Heart right ventricle (tissue), 16 donors: ENCODE results near the gene PLXNB2. TPM values are rescaled to one million over a fixed set of nuclear protein-coding genes. Genes with fewer than 3 reads are reported as not detected.

Source experiments
- ATAC-seq, 8 donors: fragments of 200-7000 bp; cut with Tn5 transposase; one replicate each; pipeline ENCODE4 v1.9.1; 2020; ENCODE audit warnings: mild to moderate bottlenecking in 8 of 8, moderate library complexity in 8 of 8, moderate number of reproducible peaks in 1 of 8
- DNase-seq, 2 donors: peaks; one replicate each; pipeline ENCODE4 v3.0.0-alpha.2; 2020
- H3K27ac ChIP-seq, 10 donors: fragments of 200-600 bp; sonication (generic) in 2 of 10; one replicate each; pipeline versions ENCODE4 v1.5.0 to v1.8.0; 2020 to 2022; ENCODE audit warnings: mild to moderate bottlenecking in 3 of 10
- H3K27me3 ChIP-seq, 7 donors: fragments of 200-600 bp; one replicate each; pipeline ENCODE4 v1.8.0; 2021 to 2022; ENCODE audit warnings: mild to moderate bottlenecking in 2 of 7
- H3K36me3 ChIP-seq, 9 donors: fragments of 200-600 bp; sonication (generic) in 1 of 9; one replicate each; pipeline versions ENCODE4 v1.5.0 to v1.8.0; 2020 to 2022; ENCODE audit warnings: mild to moderate bottlenecking in 2 of 9
- H3K4me1 ChIP-seq, 9 donors: fragments of 200-600 bp; sonication (generic) in 1 of 9; one replicate each; pipeline versions ENCODE4 v1.5.0 to v1.8.0; 2020 to 2022; ENCODE audit warnings: mild to moderate bottlenecking in 4 of 9
- H3K4me3 ChIP-seq, 10 donors: fragments of 200-600 bp; sonication (generic) in 2 of 10; one replicate each; pipeline versions ENCODE4 v1.5.0 to v1.8.0; 2020 to 2022; ENCODE audit warnings: mild to moderate bottlenecking in 7 of 10, moderate library complexity in 2 of 10
- H3K9me3 ChIP-seq, 11 donors: fragments of 200-600 bp in 10 of 11; sonication (generic) in 2 of 11; one replicate each; pipeline versions ENCODE4 v1.5.0 to v1.8.0; 2013 to 2022; ENCODE audit warnings: mild to moderate bottlenecking in 2 of 11, control low read depth in 1 of 11, moderate library complexity in 1 of 11
- CTCF ChIP-seq, 9 donors: fragments of 200-600 bp; sonication (generic) in 2 of 9; IDR thresholded peaks; one replicate each; pipeline versions ENCODE4 v1.5.0 to v1.8.0; 2021 to 2022; ENCODE audit warnings: antibody characterized with exemption in 9 of 9, mild to moderate bottlenecking in 5 of 9, moderate library complexity in 1 of 9
- WGBS, 2 donors: extraction: QIAGEN DNeasy Blood & Tissue Kit; methylation state at CpG; one replicate each; pipeline ENCODE4 v1.1.7; 2013; ENCODE audit warnings: inconsistent platforms in 1 of 2; 5-methylcytosine and 5-hydroxymethylcytosine counted together
- intact Hi-C, 10 donors: fragments of 100-400 bp; cut with DNase I; formaldehyde crosslinking; loops; one replicate each; pipeline versions ENCODE4 v1.11.1 to v1.14.2; 2022
- polyA plus RNA-seq, 2 donors: library from polyadenylated mRNA; stranded (reverse); fragments of 200-250 nt; gene quantifications; one replicate each; pipeline ENCODE4 v1.2.3, GENCODE V29; 2013
- total RNA-seq, 10 donors: library from RNA; stranded (reverse); fragmentation: NEBNext Ultra II Directional in 3 of 10; extraction: Animal tissue kit (Norgen Biotek cat#: 25700) in 3 of 10; gene quantifications; one replicate each; pipeline versions ENCODE4 v1.2.1 to v1.2.4, GENCODE V29; 2021 to 2023
- donor health status: Arrhythmogenic right ventricular cardiomyopathy.
- donor health status: ischemic (EF 13 %, LVEDD 7.1; RV severe dilation, severe dysfunction).
- donor health status: healthy with polysubstance abuse.
- donor health status: DM: no; HTN: yes; CAD: no.
- donor health status: DM: no; HTN: no; CAD: no.
- donor health status: ischemic (EF 25% LVEDD 6.9; RV normal size, moderate dysfunction).
- donor health status: ischemic (EF 25% LVEDD 5.7; RV mildly dilated, moderate dysfunction).
- donor health status: healthy.
- donor health status: DM: yes; HTN: yes; CAD: no.
- donor health status: Ischemic cardiomyopathy.
- donor health status: ischemic (EF 35%, LVEDD 5.7; RV mildly dilated, moderate dysfunction).
- donor health status: nonischemic (EF 11% LVEDD 7.7; RV severe dilation, severe dysfunction).
- donor health status: DM: yes; HTN: yes; CAD: no.
- donor health status: PGD.
- donor health status: ischemic (EF 29% LVEDD 5.4; RV normal size, mild dysfunction).
- donor health status: nonischemic (EF 23%, LVEDD 6.1; RV moderate dilation, normal function).

Gene PLXNB2
- total and polyA plus RNA-seq, 12 donors: 33.5 to 101 (median 57.8) TPM

GRCh38 chr22:50327711-50328019 lies 20.2 kb upstream of the PLXNB2 start:
- peak overlapping the region; percentile 89 to 100 (median 96) for H3K27ac ChIP-seq
- no peaks in the 10 kb centered on the region for H3K9me3 ChIP-seq

GRCh38 chr22:50326956-50327710 lies 19.7 kb upstream of the PLXNB2 start, which contains the start of gene DENND6B:
Gene DENND6B (minus strand): TSS chr22:50327012. CDS start chr22:50326988, 24 bp downstream.
- 3 to 4% methylated on average over 72 to 105 of the region's 105 CpGs for WGBS, 2 donors
- H3K4me3 ChIP-seq: peak within 1 kb of the TSS; percentile 44 to 98 (median 80)
- peak; percentile 33 to 87 (median 59) for TF ChIP-seq CTCF (IDR thresholded peaks at IDR 0.05)
- intact Hi-C loops: loop anchor here in 9 of 10 donors (1.0 to 5.0 kb wide), 8 partner anchors 18 to 75 kb away; partner anchors contain the start of genes HDAC10 (in 3 of the 9) and MAPK11 (in 1 of the 9)
- H3K36me3 ChIP-seq: no peaks in the 10 kb centered on the region
- no peaks in the 10 kb centered on the region for H3K9me3 ChIP-seq
- DNase-seq: peak; percentile 73 to 85
- H3K4me1 ChIP-seq: peaks cover 0 to 20% (median 14%) of the 10 kb centered on the region in 9 donors
- peak; percentile 92 to 99 (median 95) for ATAC-seq
- H3K27me3 ChIP-seq: no peaks in the 10 kb centered on the region
- H3K27ac ChIP-seq: peak within 1 kb of the TSS; percentile 89 to 100 (median 96)

More at GRCh38 chr22:50327711-50328019, 20.2 kb upstream of the PLXNB2 start:
- no peak for TF ChIP-seq CTCF (IDR thresholded peaks at IDR 0.05)
- Histone ChIP-seq H3K27me3 (no peaks in the 10 kb centered on the region), H3K4me3 (peak overlapping the region; percentile 44 to 98 (median 80)), H3K4me1 (peaks cover 0 to 20% (median 14%) of the 10 kb centered on the region in 9 donors), H3K36me3 (no peaks in the 10 kb centered on the region)
- ATAC-seq (no peak), DNase-seq (no peak)
- intact Hi-C loops: loop anchor here in 9 of 10 donors (1.0 to 5.0 kb wide), 8 partner anchors 19 to 75 kb away; partner anchors contain the start of genes HDAC10 (in 3 of the 9) and MAPK11 (in 1 of the 9)
- WGBS, 2 donors: 75 to 76% methylated on average over 22 of the region's 22 CpGs

- intact Hi-C loops: loop anchor here in 8 of 10 donors (2.0 to 5.0 kb wide), 7 partner anchors 18 to 74 kb away; partner anchors contain the start of genes HDAC10 (in 3 of the 8) and MAPK11 (in 1 of the 8)
- 14 to 23% methylated on average over 33 to 56 of the region's 56 CpGs for WGBS, 2 donors
- Histone ChIP-seq H3K27ac (peak overlapping the region in 7 of 10 donors; percentile 33 to 89 (median 52)), H3K27me3 (no peaks in the 10 kb centered on the region), H3K4me3 (peak overlapping the region; percentile 31 to 98 (median 80)), H3K4me1 (peaks cover 0 to 20% (median 14%) of the 10 kb centered on the region in 9 donors), H3K9me3 (no peaks in the 10 kb centered on the region), H3K36me3 (no peaks in the 10 kb centered on the region)
- no peak for TF ChIP-seq CTCF (IDR thresholded peaks at IDR 0.05)
- peak in 7 of 8 donors; percentile 1 to 25 (median 6) for ATAC-seq
- DNase-seq: no peak
Measured at GRCh38 chr22:50326225-50326955, 18.9 kb upstream of the PLXNB2 start.
